Fibroblast of skin of left quadriceps (primary cell): ENCODE measurements around the gene XPO5.
"Not testable (repeated sequence)": the region's sequence is repeated elsewhere in the genome, so short reads cannot be mapped to it uniquely, and the experiment has no call there.

Experiments used
- DNase-seq, 2 experiments: peaks; one replicate each; pipeline ENCODE4 v3.0.0-alpha.2; 2013; ENCODE audit warnings: low read depth in 2 of 2

The XPO5 gene

DNA sequence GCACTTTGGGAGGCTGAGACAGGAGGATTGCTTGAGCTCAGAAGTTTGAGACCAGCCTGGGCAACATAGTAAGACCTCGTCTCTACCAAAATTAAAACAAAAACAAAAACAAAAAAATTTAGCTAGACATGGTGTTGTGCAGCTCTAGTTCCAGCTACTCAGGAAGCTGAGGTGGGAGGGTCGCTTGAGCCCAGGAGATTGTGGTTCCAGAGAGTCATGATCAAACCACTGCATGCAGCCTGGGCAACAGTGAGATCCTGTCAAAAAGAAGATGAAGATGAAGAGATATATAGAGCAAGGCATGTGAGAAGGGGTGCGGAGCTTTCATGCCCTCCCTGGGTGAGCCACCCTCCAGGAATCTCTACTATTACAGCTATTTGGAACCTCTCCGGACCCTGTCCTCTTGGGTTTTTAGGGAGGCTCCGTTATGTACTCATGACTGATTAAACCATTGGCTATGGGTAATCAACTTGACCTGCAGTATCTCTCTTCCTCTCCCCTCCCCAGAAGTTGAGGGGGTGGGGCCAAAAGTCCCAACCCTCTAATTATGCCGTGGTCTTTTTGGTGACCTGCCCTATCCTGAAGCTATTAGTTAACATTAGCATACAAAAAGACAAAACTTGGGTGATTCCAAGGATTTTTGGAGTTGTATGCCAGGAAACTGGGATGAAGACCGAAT is 9.2 kb upstream of the XPO5 start:
- no peak for DNase-seq

DNA sequence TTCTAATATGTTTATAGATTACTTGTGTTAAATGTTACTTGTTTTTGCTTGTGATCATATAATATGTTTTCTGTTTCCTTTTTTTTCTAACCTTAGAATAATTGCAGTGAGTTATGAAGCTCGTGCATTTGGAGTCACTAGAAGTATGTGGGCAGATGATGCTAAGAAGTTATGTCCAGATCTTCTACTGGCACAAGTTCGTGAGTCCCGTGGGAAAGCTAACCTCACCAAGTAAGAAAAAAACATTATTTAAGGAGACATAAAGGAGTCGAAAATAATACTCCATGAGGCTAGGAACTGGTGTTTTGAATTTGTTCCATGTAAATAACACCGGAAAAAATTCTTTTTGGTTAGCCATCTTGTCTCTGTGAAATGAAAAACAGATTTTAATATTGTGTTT is 7.1 kb upstream of the XPO5 start:
- no peak for DNase-seq

DNA sequence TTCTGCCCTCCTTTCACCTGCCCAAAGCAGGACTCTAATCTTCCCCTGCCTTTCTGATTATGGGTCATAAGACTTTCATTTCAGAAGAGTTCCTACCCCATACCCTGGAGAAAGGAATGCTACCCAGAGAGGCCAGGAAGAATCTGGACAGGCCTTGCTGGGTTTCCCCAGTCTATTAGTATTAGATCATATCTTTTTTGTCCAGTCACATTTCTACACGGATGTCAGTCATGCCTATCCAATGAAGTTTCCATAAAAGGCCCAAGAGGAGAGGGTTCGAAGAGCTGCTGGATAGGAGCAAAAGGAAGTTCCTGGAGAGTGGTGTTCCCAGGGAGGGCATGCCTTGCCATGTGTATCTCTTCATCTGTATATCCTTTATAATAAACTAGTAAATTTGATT is 3.3 kb upstream of the XPO5 start:
- DNase-seq = no peak

DNA sequence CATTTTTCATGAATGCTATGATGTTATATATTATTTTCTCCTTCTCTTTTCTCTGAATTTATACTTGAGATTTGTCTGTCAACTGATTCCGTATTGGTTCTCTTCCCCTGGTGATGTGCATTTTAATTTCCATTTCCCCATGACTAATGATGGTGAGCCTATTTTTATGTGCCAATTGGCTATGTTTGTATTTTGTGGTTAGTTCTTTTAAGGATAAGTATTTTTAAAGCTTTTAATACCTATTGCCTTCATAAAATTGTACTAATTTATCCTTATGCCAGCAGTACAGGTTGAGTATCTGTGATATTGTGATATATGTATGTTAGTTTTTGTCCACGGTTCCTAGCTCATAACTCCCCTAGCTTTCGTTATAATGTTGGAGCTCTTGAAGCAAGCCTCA is 2.9 kb upstream of the XPO5 start:
- DNase-seq = no peak

DNA sequence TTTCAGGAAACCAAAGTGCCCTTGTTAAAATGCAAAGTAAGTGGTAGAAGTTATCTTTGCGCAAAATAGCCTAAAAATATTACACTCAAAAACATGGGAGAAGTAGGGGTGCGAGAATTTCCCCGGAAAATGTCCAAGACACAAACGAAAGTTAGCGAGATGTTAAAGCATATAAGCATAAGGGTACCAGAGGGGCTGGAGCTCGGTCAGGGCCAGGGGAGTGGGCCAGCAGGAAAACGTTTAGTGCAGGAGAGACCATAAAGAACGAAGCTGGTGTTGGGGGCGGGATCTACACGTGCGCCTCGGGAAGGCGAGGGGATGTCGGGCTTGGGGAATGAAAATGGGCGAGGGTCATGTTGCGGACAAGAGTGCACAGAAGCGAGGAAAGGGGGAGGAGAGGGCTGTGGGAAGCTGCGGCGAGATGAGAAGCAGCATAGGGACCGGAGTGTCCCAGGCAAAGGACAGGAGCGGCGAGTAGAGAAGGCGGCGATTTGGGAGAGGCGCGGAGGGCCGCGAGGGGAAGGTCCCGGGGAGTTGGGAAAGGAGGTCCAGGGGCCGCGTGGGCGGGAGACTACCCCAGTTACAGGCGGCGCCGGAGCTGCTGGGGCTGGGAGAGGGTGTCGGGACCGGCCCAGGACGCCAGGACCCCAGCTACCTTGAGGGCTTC is 600 bp downstream of the XPO5 start:
- no peak for DNase-seq

DNA sequence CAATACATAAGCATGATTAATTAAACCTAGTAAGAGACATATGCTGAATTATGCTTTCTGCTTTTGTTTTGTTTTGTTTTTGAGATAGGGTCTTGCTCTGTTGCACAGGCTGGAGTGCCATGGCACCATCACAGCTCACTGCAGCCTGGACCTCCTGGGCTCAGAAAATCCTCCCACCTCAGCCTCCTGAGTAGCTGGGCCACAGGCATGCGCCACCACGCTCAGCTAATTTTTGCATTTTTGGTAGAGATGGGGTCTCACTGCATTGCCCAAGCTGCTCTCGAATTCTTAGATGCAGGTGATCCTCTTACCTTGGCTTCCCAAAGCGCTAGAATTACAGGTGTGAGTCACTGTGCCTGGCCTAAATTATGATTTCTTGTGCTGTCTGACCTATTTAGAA is 3.8 kb downstream of the XPO5 start:
- DNase-seq = no peak

DNA sequence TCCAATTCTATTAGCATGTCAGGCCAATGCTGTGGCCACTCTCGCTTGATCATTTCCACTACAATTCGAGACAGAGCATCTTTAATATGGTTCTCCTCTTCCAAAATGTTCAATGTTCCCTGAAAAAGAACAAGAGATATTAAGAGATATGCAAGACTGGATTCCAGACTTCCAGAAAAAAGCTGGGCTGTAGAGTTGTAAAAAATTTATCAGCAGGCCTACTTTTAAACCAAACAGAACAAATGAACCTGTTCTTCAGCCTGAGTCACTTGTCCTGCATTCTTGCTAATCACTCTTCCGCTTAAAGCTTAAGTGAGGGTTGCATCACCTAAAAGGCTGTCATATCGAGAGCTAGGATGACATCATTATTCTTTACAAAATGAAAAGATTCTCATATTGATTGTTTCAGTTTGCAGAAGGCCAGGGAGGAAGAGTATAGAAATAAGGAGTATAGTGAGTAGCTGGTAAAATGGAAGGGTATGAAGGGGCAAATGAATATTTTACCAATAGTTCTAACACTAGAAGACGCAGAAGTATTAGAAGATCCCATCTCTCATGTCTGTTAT is 4.9 kb downstream of the XPO5 start:
- no peak for DNase-seq

DNA sequence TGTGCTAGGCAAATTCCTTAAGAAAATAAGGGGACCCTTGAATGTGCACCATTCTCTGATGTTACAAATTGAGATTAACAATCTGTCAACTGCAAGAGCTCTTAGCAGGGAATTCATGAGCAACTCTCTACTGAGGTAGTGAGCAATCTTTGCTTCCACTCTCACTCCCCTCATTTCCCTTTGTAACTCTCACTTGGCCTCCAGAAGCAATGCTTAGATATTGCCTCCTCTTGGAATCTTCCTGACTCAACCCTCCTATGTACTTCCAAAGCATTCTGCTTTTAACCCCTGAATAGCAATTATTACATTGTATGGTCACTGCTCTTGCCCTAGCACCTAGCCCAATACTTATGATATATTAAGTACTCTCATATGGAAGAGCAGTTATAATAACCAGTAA is 16.5 kb downstream of the XPO5 start:
- DNase-seq = no peak

DNA sequence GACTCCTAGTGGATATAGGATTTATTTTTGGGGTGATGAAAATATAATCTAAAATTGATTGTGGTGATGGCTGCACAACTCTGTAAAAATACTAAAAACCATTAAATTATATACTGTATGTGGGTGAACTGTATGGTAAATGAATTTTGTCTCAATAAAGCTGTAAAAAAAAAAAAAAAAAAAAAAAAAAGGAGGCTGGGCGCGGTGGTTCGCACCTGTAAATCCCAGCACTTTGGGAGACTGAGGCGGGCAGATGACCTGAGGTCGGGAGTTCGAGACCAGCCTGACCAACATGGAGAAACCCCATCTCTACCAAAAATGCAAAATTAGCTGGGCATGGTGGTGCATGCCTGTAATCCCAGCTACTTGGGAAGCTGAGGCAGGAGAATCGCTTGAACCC is 18.2 kb downstream of the XPO5 start:
- not testable (repeated sequence) for DNase-seq

DNA sequence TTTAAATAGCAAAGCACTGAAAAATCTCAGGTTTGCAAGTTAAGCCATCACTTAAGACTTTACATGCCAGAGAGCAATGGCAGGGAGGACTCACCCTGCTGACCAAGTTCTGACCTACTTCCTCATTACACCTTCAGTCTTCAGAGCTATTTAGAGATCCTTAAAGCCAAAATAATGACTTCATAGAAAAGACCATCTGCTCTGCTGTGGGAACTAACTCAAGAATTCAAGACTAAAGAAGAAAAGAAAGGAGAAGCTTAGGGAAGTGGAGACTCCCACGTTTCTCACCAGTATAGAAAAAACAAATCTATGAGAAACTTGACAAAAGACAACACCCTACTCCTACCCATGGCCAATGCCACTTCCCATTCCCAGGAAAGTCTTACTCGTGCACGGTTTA is 28.6 kb downstream of the XPO5 start:
- no peak for DNase-seq

DNA sequence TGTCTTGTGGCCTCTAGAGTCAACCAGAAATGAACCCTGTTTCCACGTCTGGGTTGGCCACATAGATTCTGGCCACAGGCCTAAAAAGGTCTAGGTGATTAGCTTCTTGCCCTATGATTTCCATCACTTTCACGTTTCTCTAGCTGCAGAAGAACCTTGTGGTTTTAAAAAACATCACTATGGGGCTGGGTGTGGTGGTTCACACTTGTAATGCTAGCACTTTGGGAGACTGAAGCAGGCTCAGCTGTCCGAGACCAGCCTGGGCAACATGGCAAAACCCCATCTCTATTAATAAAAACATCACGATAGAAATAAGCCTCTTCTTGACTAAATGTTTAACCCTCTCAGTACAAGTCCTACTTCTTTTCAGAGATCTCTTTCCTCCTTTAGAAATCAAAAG is 31.4 kb downstream of the XPO5 start:
- no peak for DNase-seq

DNA sequence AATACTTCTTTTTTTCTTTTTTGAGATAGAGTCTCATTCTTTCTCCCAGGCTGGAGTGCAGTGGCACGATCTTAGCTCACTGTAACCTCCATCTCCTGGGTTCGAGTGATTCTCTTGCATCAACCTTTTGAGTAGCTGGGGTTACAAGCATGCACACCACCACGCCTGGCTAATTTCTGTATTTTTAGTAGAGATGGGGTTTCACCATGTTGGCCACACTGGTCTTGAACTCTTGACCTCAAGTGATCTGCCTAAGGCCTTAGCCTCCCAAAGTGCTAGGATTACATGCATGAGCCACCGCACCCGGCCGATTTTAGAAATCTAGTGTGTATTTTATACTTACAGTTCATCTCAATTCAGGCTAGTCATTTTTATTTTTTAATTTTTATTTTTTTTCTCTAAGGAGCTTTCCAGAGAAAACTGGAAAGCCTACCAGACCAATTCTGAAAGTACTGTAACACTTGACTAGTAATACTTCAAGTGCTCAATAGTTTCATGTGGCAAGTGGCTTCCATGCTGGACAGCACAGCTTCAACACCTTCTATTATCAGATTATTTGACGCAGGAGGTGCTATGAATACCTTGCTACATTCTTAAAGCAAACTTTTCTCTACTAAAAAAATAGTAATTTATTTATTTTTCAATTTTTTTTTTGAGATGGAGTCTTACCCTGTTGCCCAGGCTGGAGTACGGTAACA is 33.9 kb downstream of the XPO5 start:
- DNase-seq = no peak

DNA sequence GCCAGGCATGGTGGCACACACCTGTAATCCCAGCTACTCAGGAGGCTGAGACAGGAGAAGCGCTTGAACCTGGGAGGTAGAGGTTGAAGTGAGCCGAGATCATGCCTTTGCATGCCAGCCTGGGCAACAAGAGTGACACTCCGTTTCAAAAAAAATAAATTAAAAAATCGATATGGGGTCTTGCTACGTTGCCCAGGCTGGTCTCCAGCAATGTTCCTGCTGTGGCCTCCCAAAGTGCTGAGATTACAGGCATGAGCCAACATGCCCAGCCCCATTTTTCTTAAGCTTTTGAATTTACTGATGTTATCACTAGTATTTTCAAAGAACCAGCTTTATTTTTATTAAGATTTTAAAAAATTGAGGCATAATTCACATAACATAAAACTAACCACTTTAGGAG is 35.3 kb downstream of the XPO5 start:
- DNase-seq = no peak

DNA sequence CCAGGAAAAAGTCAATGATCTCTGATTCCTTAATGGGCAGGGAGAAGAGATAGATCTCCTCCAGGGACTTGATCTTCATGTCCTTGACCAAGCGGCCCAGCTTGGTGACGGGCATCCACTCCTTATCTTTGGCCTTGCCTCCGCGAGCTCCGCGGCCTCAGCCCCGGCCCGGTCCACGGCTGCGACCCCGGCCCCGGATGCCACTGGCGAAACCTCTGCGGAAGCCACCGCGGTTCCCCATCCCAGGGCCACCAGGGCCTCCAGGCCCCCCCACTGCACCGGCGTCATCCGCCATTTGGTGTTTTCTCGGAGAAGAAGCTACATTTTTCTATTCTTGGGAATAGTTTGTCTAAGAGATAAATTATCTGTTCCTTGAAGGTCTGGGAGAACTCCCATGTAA is 36.4 kb downstream of the XPO5 start:
- not testable (repeated sequence) for DNase-seq

DNA sequence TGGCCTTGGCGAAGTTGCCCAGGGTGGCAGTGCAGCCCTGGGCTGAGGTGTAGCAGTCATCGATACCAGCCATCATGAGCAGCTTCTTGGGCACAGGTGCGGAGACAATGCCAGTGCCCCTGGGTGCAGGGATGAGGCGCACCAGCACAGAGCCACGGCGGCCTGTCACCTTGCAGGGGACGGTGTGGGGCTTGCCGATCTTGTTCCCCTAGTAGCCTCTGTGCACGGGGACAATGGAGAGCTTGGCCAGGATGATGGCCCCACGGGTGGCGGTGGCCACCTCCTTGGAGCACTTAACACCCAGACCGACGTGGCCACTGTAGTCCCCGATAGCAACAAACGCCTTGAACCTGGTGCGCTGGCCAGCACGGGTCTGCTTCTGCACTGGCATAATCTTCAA is 36.9 kb downstream of the XPO5 start:
- not testable (repeated sequence) for DNase-seq

DNA sequence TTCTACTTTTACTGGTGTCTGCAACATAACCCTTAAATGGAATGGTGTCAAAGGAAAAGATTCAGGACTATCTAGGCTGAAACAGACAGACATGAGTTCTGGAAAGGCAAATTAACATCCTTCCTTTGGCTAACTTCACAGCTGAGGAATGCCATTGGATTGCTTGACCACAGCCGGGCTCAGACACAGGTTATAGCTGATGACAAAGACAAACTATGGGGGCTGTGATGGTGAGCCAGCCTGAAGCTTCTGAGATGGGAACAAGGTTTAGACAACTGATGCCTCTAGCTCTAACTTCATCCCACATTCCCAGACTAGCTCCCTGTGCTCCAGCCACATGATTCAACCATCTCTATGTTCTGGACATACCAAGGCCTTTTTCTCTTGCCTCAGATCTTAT is 43.6 kb downstream of the XPO5 start:
- DNase-seq = no peak

DNA sequence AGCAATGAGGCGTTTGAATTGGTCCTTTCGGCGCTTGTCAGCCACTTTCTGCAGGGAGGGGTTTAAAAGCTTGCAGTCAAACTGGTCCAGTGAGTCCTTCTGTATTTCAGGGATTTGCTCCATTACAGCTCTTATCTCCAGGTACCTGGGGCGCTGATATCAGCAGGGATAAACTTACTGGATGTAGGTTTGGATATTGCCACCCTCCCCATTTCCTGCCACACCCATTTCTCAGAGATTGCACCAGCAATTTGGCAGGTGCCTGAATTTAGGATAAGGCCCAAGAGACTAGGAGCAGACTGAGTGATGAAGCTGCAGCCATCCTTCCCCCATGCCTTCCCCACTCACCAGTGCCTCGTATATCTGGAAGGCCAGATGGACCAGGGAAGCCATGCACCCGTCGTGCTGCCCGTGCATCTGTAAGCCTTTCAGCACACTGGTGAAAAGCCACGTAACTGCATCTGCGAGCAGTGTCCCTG is 51.3 kb downstream of the XPO5 start:
- no peak for DNase-seq

DNA sequence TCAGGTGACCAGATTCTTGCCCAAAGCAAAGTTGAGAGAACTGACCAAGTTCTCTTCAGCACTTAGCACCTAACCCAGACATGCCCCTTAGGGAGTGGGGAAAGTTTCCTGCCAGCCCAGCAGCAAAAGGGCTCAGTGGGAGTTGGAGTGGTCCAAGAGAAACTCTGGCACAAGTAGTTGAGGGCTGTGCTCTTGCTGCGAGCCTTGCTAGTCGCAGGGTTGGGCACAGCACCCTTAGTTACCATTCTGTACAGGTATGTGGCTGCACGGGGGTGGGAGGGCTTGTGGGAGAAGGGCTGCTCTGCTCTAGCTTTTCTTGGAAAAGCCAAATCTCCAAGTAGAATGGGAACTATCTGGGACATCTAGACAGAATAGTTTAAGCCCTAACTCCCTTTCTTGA is 52.6 kb downstream of the XPO5 start:
- no peak for DNase-seq

DNA sequence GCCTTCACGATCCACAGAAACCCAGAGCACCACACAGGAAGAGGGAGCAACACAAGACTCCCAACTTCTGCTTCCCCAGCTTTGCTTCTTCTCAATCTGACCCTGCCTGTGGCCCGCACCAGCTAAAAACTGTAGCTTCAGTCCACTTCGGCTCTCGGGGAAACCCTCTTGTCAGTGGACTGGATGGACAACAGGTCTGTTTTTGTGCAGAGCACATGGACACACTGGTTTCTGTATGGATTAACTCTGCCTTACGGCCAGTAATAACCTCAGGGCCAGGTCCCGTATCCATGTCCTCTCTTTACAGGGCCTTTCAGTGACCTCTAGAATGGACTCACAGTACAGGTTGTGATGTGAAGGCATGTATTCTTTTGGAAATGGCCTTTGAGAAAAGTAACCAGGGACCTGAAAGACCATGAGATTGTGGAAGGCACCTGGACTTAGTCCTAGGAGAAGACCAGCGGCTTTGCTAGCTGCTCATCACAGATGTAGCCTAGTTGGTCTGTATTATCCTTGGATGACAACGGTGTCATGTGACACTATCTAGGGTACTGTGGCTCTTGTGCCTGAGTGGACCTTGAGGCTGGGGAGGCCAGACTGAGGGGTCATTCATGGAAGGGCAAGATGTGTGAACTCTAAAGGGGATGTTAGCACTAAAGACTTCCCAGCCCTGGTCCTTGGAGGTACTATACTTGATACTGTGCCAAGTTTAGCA is 53.1 kb downstream of the XPO5 start:
- DNase-seq = no peak

DNA sequence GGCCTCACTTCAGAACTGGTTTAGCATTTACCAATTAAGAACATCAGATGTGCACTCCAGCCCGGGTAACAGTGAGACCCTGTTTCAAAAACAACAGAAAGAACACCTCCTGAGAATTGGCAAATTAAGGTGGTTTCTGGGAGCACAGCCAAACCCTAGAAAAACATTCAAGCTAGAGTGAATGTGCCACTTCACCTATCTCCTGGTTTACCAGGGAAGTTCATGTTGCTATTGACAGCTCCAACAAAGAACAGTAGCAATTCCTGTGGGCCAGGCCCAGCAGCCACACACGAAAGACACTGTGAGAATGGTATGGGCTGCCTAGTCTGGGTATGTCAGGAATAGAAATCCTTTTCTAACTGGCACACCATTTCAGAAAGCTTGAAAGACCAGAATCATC is 54.0 kb downstream of the XPO5 start:
- DNase-seq = no peak

DNA sequence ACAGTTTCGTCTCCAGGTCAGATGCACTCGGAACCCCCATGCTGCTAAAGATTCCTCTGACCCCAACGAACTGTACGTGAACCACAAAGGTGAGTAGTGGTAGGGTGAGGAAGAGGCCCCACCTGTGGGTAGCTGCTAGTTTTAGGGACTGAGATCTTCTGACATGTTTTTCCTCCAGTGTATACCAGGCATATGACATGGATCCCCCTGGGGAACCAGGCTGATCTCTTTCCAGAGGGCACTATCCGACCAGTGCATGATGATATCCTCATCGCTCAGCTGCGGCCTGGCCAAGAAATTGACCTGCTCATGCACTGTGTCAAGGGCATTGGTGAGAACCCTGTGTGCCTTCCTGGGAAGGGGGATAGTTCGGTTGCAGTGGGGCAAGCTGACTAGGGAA is 55.7 kb downstream of the XPO5 start:
- no peak for DNase-seq
